Measurements from ENCODE around the gene MUC5B. TPM values are rescaled to one million over a fixed set of nuclear protein-coding genes. Genes with fewer than 3 reads are reported as not detected.

The MUC5B gene
- total and polyA plus RNA-seq, 2 donors (not counting 1 experiment from before 2014, with no cell fraction given) = not detected

GRCh38 chr11:1232021-1232882, 9.4 kb downstream of the MUC5B start:
- no peaks in the 10 kb centered on the region for H3K36me3 ChIP-seq (ENCODE audit: control insufficient read depth, insufficient read depth, low read length)
- H3K27ac ChIP-seq (ENCODE audit: insufficient read depth, low read length) = no peak overlapping the region
- H3K4me3 ChIP-seq (replicated peaks in 1 of 4; ENCODE audit: control extremely low read depth in 1 of 4, insufficient read depth in 1 of 4, low read depth in 3 of 4, low read length in 4 of 4) = no peak overlapping the region
- DNase-seq (ENCODE audit: low read depth in 2 of 2) = no peak
- H3K79me2 ChIP-seq (ENCODE audit: control insufficient read depth, insufficient read depth, low read length) = no peaks in the 10 kb centered on the region
- no peaks in the 10 kb centered on the region for H3K27me3 ChIP-seq (ENCODE audit: control insufficient read depth, insufficient read depth, low read length)
- H3K4me2 ChIP-seq (ENCODE audit: extremely low read depth, insufficient read depth, low read length) = no peak overlapping the region
- TF ChIP-seq CTCF (conservative IDR thresholded peaks at IDR 0.05 in 1 of 2, IDR thresholded peaks at IDR 0.05 in 1 of 2; ENCODE audit: low read depth in 1 of 2, low read length in 2 of 2) = no peak
- no peaks in the 10 kb centered on the region for H3K4me1 ChIP-seq (ENCODE audit: control insufficient read depth, extremely low read depth, insufficient read depth, low read length)
- no peaks in the 10 kb centered on the region for H3K9me3 ChIP-seq (ENCODE audit: control insufficient read depth, insufficient read depth, low read depth, low read length)
- no peak overlapping the region for H2AFZ ChIP-seq (ENCODE audit: low read length)
- no peaks in the 10 kb centered on the region for H4K20me1 ChIP-seq (ENCODE audit: control insufficient read depth, extremely low read depth, insufficient read depth, low read length)
- no peak overlapping the region for H3K9ac ChIP-seq (ENCODE audit: insufficient read depth, low read length)

GRCh38 chr11:1232883-1233321, 10.0 kb downstream of the MUC5B start:
- no peaks in the 10 kb centered on the region for H3K36me3 ChIP-seq (ENCODE audit: control insufficient read depth, insufficient read depth, low read length)
- no peaks in the 10 kb centered on the region for H3K4me1 ChIP-seq (ENCODE audit: control insufficient read depth, extremely low read depth, insufficient read depth, low read length)
- H4K20me1 ChIP-seq (ENCODE audit: control insufficient read depth, extremely low read depth, insufficient read depth, low read length) = no peaks in the 10 kb centered on the region
- no peak overlapping the region for H3K4me3 ChIP-seq (replicated peaks in 1 of 4; ENCODE audit: control extremely low read depth in 1 of 4, insufficient read depth in 1 of 4, low read depth in 3 of 4, low read length in 4 of 4)
- DNase-seq (ENCODE audit: low read depth in 2 of 2) = no peak
- no peaks in the 10 kb centered on the region for H3K27me3 ChIP-seq (ENCODE audit: control insufficient read depth, insufficient read depth, low read length)
- no peaks in the 10 kb centered on the region for H3K9me3 ChIP-seq (ENCODE audit: control insufficient read depth, insufficient read depth, low read depth, low read length)
- no peak overlapping the region for H3K27ac ChIP-seq (ENCODE audit: insufficient read depth, low read length)
- no peak overlapping the region for H3K9ac ChIP-seq (ENCODE audit: insufficient read depth, low read length)
- no peaks in the 10 kb centered on the region for H3K79me2 ChIP-seq (ENCODE audit: control insufficient read depth, insufficient read depth, low read length)
- H3K4me2 ChIP-seq (ENCODE audit: extremely low read depth, insufficient read depth, low read length) = no peak overlapping the region
- no peak overlapping the region for H2AFZ ChIP-seq (ENCODE audit: low read length)
- TF ChIP-seq CTCF (conservative IDR thresholded peaks at IDR 0.05 in 1 of 2, IDR thresholded peaks at IDR 0.05 in 1 of 2; ENCODE audit: low read depth in 1 of 2, low read length in 2 of 2) = no peak
- TF ChIP-seq EZH2 (IDR thresholded peaks at IDR 0.05; ENCODE audit: low read length, missing control alignments) = no peak

GRCh38 chr11:1233351-1234053, 10.6 kb downstream of the MUC5B start:
- Histone ChIP-seq H3K27ac (ENCODE audit: insufficient read depth, low read length) (no peak overlapping the region), H3K9ac (ENCODE audit: insufficient read depth, low read length) (no peak overlapping the region), H3K4me1 (ENCODE audit: control insufficient read depth, extremely low read depth, insufficient read depth, low read length) (no peaks in the 10 kb centered on the region), H3K36me3 (ENCODE audit: control insufficient read depth, insufficient read depth, low read length) (no peaks in the 10 kb centered on the region), H3K79me2 (ENCODE audit: control insufficient read depth, insufficient read depth, low read length) (no peaks in the 10 kb centered on the region), H3K27me3 (ENCODE audit: control insufficient read depth, insufficient read depth, low read length) (no peaks in the 10 kb centered on the region), H3K9me3 (ENCODE audit: control insufficient read depth, insufficient read depth, low read depth, low read length) (no peaks in the 10 kb centered on the region), H3K4me3 (replicated peaks in 1 of 4; ENCODE audit: control extremely low read depth in 1 of 4, insufficient read depth in 1 of 4, low read depth in 3 of 4, low read length in 4 of 4) (no peak overlapping the region), H2AFZ (ENCODE audit: low read length) (no peak overlapping the region), H3K4me2 (ENCODE audit: extremely low read depth, insufficient read depth, low read length) (no peak overlapping the region), H4K20me1 (ENCODE audit: control insufficient read depth, extremely low read depth, insufficient read depth, low read length) (no peaks in the 10 kb centered on the region)
- TF ChIP-seq EZH2 (IDR thresholded peaks at IDR 0.05; ENCODE audit: low read length, missing control alignments) (no peak), CTCF (conservative IDR thresholded peaks at IDR 0.05 in 1 of 2, IDR thresholded peaks at IDR 0.05 in 1 of 2; ENCODE audit: low read depth in 1 of 2, low read length in 2 of 2) (no peak)
- DNase-seq (ENCODE audit: low read depth in 2 of 2) = no peak
